ENCODE results near the gene LY6G6F.
"Not testable (repeated sequence)": the region's sequence is repeated elsewhere in the genome, so short reads cannot be mapped to it uniquely, and the experiment has no call there.

LY6G6F gene

GRCh38 chr6:31702819-31703716, 3.6 kb upstream of the LY6G6F start, which contains the start of gene ABHD16A:
Gene ABHD16A (minus strand): TSS chr6:31703324. CDS start chr6:31703281, 43 bp downstream.
- peak; percentile 98 for DNase-seq (ENCODE audit: low read depth)

- DNase-seq (ENCODE audit: low read depth) = no peak
These were observed 735 bp upstream of the LY6G6F start for GRCh38 chr6:31705931-31706330.

GRCh38 chr6:31707701-31708100, 1.0 kb downstream of the LY6G6F start:
- DNase-seq (ENCODE audit: low read depth) = no peak

- no peak for DNase-seq (ENCODE audit: low read depth)
These were observed 1.6 kb downstream of the LY6G6F start for GRCh38 chr6:31708224-31708623.

- not testable (repeated sequence) for DNase-seq (ENCODE audit: low read depth)
These were observed 2.5 kb downstream of the LY6G6F start for GRCh38 chr6:31709157-31709556.

GRCh38 chr6:31710523-31711219, 4.0 kb downstream of the LY6G6F start:
- peak; percentile 47 for DNase-seq (ENCODE audit: low read depth)

- DNase-seq (ENCODE audit: low read depth) = peak; percentile 97
These were observed 4.6 kb downstream of the LY6G6F start for GRCh38 chr6:31711233-31711632.

GRCh38 chr6:31712296-31712695, 5.6 kb downstream of the LY6G6F start:
- DNase-seq (ENCODE audit: low read depth) = no peak

GRCh38 chr6:31713465-31713864, 6.8 kb downstream of the LY6G6F start:
- DNase-seq (ENCODE audit: low read depth) = no peak

GRCh38 chr6:31713991-31714684, 7.5 kb downstream of the LY6G6F start:
- no peak for DNase-seq (ENCODE audit: low read depth)

- DNase-seq (ENCODE audit: low read depth) = no peak
These were observed 8.6 kb downstream of the LY6G6F start, which contains the start of gene LY6G6D for GRCh38 chr6:31715022-31715958. Gene LY6G6D (plus strand): TSS chr6:31715348. CDS start chr6:31715356, 8 bp downstream.

- DNase-seq (ENCODE audit: low read depth) = no peak
These were observed 11.0 kb downstream of the LY6G6F start for GRCh38 chr6:31717499-31718222.

- DNase-seq (ENCODE audit: low read depth) = no peak
These were observed 11.6 kb downstream of the LY6G6F start for GRCh38 chr6:31718265-31718664.

GRCh38 chr6:31719001-31719400, 12.3 kb downstream of the LY6G6F start:
- no peak for DNase-seq (ENCODE audit: low read depth)

GRCh38 chr6:31720196-31720770, 13.6 kb downstream of the LY6G6F start:
- DNase-seq (ENCODE audit: low read depth) = no peak

- no peak for DNase-seq (ENCODE audit: low read depth)
These were observed 14.8 kb downstream of the LY6G6F start, which contains the start of gene LY6G6C for GRCh38 chr6:31721351-31722020. Gene LY6G6C (minus strand): TSS chr6:31721746. CDS start chr6:31721679, 67 bp downstream.

- no peak for DNase-seq (ENCODE audit: low read depth)
These were observed 15.5 kb downstream of the LY6G6F start for GRCh38 chr6:31722173-31722572.

- no peak for DNase-seq (ENCODE audit: low read depth)
These were observed 16.7 kb downstream of the LY6G6F start, which contains the start of gene MPIG6B for GRCh38 chr6:31723245-31723979. Gene MPIG6B (plus strand): TSS chr6:31723373. CDS start chr6:31723384, 11 bp downstream.
